HCT116 (cell line): ENCODE measurements around the gene PRSS56.

Source experiments
- EZH2 ChIP-seq: fragments of 200-600 bp; sonication (generic); IDR thresholded peaks from 2 replicates; pipeline ENCODE4 v1.6.1; 2017; ENCODE audit warnings: antibody characterized with exemption, mixed run types
- JUND ChIP-seq: IDR thresholded peaks from 2 replicates; pipeline ENCODE4 v1.6.1; 2012
- SIN3A ChIP-seq: IDR thresholded peaks from 2 replicates; pipeline ENCODE4 v1.6.1; 2012; ENCODE audit warnings: low read depth
- TF ChIP-seq, protein P1 (sequence below): IDR thresholded peaks from 2 replicates; pipeline ENCODE4 v1.6.1; 2012; ENCODE audit warnings: low read depth

DNA sequence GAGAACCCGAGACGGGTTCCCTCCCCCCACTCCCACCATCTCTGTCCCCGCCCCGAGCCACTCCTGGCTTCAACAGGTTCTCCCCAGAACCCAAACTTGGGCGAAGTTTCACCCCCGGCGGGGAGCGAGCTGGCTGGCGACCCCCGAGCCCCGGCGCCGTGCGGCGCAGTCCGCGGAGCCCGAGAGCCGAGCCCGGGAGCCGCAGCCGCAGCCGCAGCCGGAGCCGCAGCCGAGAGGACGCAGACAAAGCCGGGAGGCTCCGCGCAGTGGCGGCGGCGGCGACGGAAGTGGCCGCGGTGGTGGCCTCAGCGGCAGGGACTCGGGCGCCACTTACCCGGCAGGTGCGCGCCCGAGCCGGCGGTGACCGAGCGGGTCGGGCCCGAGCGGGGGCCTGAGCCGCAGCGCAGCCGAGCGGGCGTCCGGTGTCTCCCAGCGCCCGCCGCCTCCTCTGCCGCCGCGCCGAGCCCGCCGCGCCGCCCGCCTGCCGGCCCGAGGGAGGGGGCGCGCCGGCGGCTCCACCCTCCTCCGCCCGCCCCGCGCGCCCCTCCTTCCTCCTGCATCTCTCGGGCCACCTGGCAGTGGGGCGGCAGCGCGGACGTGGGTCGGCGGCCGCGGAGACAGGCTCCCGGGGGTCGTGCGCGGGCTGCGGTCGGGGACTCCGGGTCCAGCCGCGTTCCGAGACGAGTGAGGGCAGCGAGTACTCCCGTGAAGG, 32.6 kb upstream of the PRSS56 start, which contains the start of gene ECEL1:
- TF ChIP-seq JUND (no peak), SIN3A (no peak), EZH2 (no peak)
- TF ChIP-seq, protein P1, sequence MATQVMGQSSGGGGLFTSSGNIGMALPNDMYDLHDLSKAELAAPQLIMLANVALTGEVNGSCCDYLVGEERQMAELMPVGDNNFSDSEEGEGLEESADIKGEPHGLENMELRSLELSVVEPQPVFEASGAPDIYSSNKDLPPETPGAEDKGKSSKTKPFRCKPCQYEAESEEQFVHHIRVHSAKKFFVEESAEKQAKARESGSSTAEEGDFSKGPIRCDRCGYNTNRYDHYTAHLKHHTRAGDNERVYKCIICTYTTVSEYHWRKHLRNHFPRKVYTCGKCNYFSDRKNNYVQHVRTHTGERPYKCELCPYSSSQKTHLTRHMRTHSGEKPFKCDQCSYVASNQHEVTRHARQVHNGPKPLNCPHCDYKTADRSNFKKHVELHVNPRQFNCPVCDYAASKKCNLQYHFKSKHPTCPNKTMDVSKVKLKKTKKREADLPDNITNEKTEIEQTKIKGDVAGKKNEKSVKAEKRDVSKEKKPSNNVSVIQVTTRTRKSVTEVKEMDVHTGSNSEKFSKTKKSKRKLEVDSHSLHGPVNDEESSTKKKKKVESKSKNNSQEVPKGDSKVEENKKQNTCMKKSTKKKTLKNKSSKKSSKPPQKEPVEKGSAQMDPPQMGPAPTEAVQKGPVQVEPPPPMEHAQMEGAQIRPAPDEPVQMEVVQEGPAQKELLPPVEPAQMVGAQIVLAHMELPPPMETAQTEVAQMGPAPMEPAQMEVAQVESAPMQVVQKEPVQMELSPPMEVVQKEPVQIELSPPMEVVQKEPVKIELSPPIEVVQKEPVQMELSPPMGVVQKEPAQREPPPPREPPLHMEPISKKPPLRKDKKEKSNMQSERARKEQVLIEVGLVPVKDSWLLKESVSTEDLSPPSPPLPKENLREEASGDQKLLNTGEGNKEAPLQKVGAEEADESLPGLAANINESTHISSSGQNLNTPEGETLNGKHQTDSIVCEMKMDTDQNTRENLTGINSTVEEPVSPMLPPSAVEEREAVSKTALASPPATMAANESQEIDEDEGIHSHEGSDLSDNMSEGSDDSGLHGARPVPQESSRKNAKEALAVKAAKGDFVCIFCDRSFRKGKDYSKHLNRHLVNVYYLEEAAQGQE: no peak
